K562 (cell line): ENCODE data around the gene PSMC3IP. TPM values are rescaled to one million over a fixed set of nuclear protein-coding genes. Genes with fewer than 3 reads are reported as not detected.

Source experiments
- BCLAF1 ChIP-seq, 2 experiments: fragments of 450-650 bp in 1 of 2; IDR thresholded peaks; 2 replicates each; pipeline ENCODE4 v1.6.1; 2011 to 2017; ENCODE audit warnings: low read depth in 2 of 2, antibody characterized with exemption in 1 of 2, borderline replicate concordance in 1 of 2, low read length in 1 of 2, mild to moderate bottlenecking in 1 of 2, mixed read lengths in 1 of 2; ENCODE audit not compliant: control insufficient read depth in 1 of 2
- CBX8 ChIP-seq: fragments of 200-600 bp; sonication (generic); IDR thresholded peaks from 2 replicates; pipeline ENCODE4 v1.6.1; 2012; ENCODE audit warnings: borderline replicate concordance, mixed run types, low read depth, mild to moderate bottlenecking, moderate library complexity, mixed read lengths, low read length, control low read depth, inconsistent platforms; ENCODE audit not compliant: poor library complexity, severe bottlenecking; ENCODE audit errors: extremely low read depth
- CSDE1 ChIP-seq, 2 experiments: fragments of 450-650 bp; IDR thresholded peaks; 2 replicates each; pipeline ENCODE4 v1.6.1; 2016; ENCODE audit warnings: mild to moderate bottlenecking in 1 of 2
- GTF2A2 ChIP-seq: IDR thresholded peaks from 2 replicates; pipeline ENCODE4 v1.6.1; 2016; ENCODE audit warnings: mild to moderate bottlenecking, missing genetic modification characterization, missing compliant biosample characterization
- HNRNPH1 ChIP-seq: fragments of 200-400 bp; formaldehyde crosslinking; optimal IDR thresholded peaks from 2 replicates; pipeline ENCODE3; 2017; ENCODE audit warnings: low read depth, mild to moderate bottlenecking, low read length, moderate library complexity
- IRF2 ChIP-seq: sonication (generic); formaldehyde crosslinking; IDR thresholded peaks from 2 replicates; pipeline ENCODE4 v1.8.1; 2022; ENCODE audit warnings: mild to moderate bottlenecking, missing genetic modification reagents
- KDM5B ChIP-seq: fragments of 200-600 bp; sonication (generic); IDR thresholded peaks from 2 replicates; pipeline ENCODE4 v1.6.1; 2012; ENCODE audit warnings: low read depth, mild to moderate bottlenecking, moderate library complexity, low read length, control low read depth, inconsistent platforms; ENCODE audit not compliant: insufficient replicate concordance
- KLF10 ChIP-seq: fragments of 250-450 bp; sonication (Bioruptor Pico); IDR thresholded peaks from 2 replicates; pipeline ENCODE4 v1.6.1; 2021; ENCODE audit warnings: matching md5 sums
- SETDB1 ChIP-seq: IDR thresholded peaks from one replicate; pipeline ENCODE4 v1.6.1; 2012; ENCODE audit warnings: low read length, control low read depth, inconsistent platforms
- SMARCA5 ChIP-seq: fragments of 450-650 bp; IDR thresholded peaks from 2 replicates; pipeline ENCODE4 v1.6.1; 2016
- SUPT5H ChIP-seq: fragments of 450-650 bp; IDR thresholded peaks from 2 replicates; pipeline ENCODE4 v1.6.1; 2016
- ZFX ChIP-seq: sonication (generic); formaldehyde crosslinking; IDR thresholded peaks from 2 replicates; pipeline ENCODE4 v1.8.0; 2022; ENCODE audit warnings: mild to moderate bottlenecking, missing genetic modification reagents, moderate library complexity
- ZNF140 ChIP-seq: fragments of 250-450 bp; sonication (Bioruptor Pico); IDR thresholded peaks from 2 replicates; pipeline ENCODE4 v1.8.0; 2021; ENCODE audit warnings: moderate library complexity, mild to moderate bottlenecking, inconsistent platforms
- ZNF232 ChIP-seq: sonication (generic); formaldehyde crosslinking; IDR thresholded peaks from 2 replicates; pipeline ENCODE4 v1.8.0; 2022; ENCODE audit warnings: mild to moderate bottlenecking, missing genetic modification reagents
- ZNF253 ChIP-seq: fragments of 250-450 bp; sonication (Bioruptor Pico); conservative IDR thresholded peaks from 2 replicates; pipeline ENCODE4 v1.6.1; 2021; ENCODE audit warnings: mild to moderate bottlenecking
- ZNF280B ChIP-seq: fragments of 250-450 bp; sonication (Bioruptor Pico); IDR thresholded peaks from 2 replicates; pipeline ENCODE4 v1.5.1; 2021; ENCODE audit warnings: mild to moderate bottlenecking
- ZNF592 ChIP-seq: fragments of 450-650 bp; IDR thresholded peaks from 2 replicates; pipeline ENCODE4 v1.6.1; 2017; ENCODE audit warnings: antibody characterized with exemption, mild to moderate bottlenecking
- ZNF696 ChIP-seq: fragments of 250-450 bp; sonication (Bioruptor Pico); conservative IDR thresholded peaks from 2 replicates; pipeline ENCODE4 v1.4.0; 2020; ENCODE audit warnings: mild to moderate bottlenecking, moderate library complexity
- ZNF77 ChIP-seq: fragments of 250-450 bp; sonication (Bioruptor Pico); IDR thresholded peaks from 2 replicates; pipeline ENCODE4 v1.5.0; 2020
- polyA plus RNA-seq, 8 experiments: library from polyadenylated mRNA; depleted of rRNA in 4 of 8; stranded (reverse) in 5 of 8; unstranded in 3 of 8; fragments of >200 nt; fragmentation: Nextera tagmentation in 2 of 8; fragmentation: Illumina TruSeq in 1 of 8; extraction: Ambion mirVana in 2 of 8; extraction: Trizol in 1 of 8; gene quantifications; 2 replicates each; pipeline versions ENCODE4 v1.2.1 to v1.2.3, GENCODE V29; 2011 to 2014; ENCODE audit warnings: inconsistent platforms in 1 of 8, missing spikeins in 1 of 8
- total RNA-seq, 7 experiments: library from RNA; depleted of rRNA in 6 of 7; stranded (reverse); fragments of >200 nt in 6 of 7; fragmentation: Illumina TruSeq in 2 of 7; extraction: Trizol in 2 of 7; gene quantifications; 2 replicates each; pipeline versions ENCODE4 v1.2.1 to v1.2.3, GENCODE V29; 2011 to 2021; ENCODE audit warnings: low replicate concordance in 1 of 7

PSMC3IP gene
- total and polyA plus RNA-seq, 9 of the 15 experiments (the other 6 are each of a cell fraction or from before 2014, with no cell fraction given) = 13.8 to 65.6 (median 32.8) TPM

GRCh38 chr17:42535155-42536047, 42.1 kb downstream of the PSMC3IP start (continued):
- TF ChIP-seq ZNF280B (CRISPR knock-in tag) = peak; percentile 87
- no peak for TF ChIP-seq SMARCA5
- no peak for TF ChIP-seq HNRNPH1
- TF ChIP-seq ZNF232 (CRISPR knock-in tag) = no peak
- TF ChIP-seq ZNF696 = 0 out of 2 replicates have a peak, but pooled peaks have one; percentile 72
- TF ChIP-seq KDM5B = peak; percentile 11
- TF ChIP-seq CBX8 = no peak
- no peak for TF ChIP-seq CSDE1 (IDR thresholded peaks at IDR 0.05)
- TF ChIP-seq BCLAF1 (IDR thresholded peaks at IDR 0.05; ENCODE audit: borderline replicate concordance in 1 of 2, control insufficient read depth in 1 of 2, low read depth in 2 of 2, low read length in 1 of 2) = no peak
- TF ChIP-seq IRF2 (CRISPR knock-in tag) = no peak
- TF ChIP-seq ZNF140 (CRISPR knock-in tag) = no peak
- no peak for TF ChIP-seq SETDB1
- TF ChIP-seq GTF2A2 = peak; percentile 94
- TF ChIP-seq ZFX = no peak
- TF ChIP-seq ZNF253 = no peak
- TF ChIP-seq ZNF77 = 0 out of 2 replicates have a peak, but pooled peaks have one; percentile 29
- TF ChIP-seq ZNF592 = peak; percentile 100
- TF ChIP-seq KLF10 (CRISPR knock-in tag) = peak; percentile 43; the same call in 1 of the 2 replicates
- TF ChIP-seq SUPT5H = peak; percentile 69
